SU-DHL-6 (cell line): ENCODE measurements around the gene EFNA5.

Source experiments
- H2AFZ ChIP-seq: fragments of 200-600 bp; sonication (generic); 2 replicates; pipeline ENCODE4 v1.6.1; 2014; ENCODE audit warnings: low read depth, mild to moderate bottlenecking, moderate library complexity, mixed read lengths, antibody characterized with exemption, low read length; ENCODE audit not compliant: severe bottlenecking
- H3F3A ChIP-seq: fragments of 200-600 bp; shearing (Covaris generic); 2 replicates; pipeline ENCODE4 v1.6.0; 2016; ENCODE audit warnings: antibody characterized with exemption, mild to moderate bottlenecking; ENCODE audit not compliant: insufficient read depth
- H3K27ac ChIP-seq: fragments of 200-600 bp; sonication (generic); 2 replicates; pipeline ENCODE4 v1.5.1; 2016; ENCODE audit warnings: low read depth, mild to moderate bottlenecking, low read length, moderate library complexity, mixed read lengths
- H3K27me3 ChIP-seq: fragments of 200-600 bp; sonication (generic), shearing (Covaris generic); 2 replicates; pipeline ENCODE4 v1.6.0; 2014; ENCODE audit warnings: mild to moderate bottlenecking, low read length
- H3K36me3 ChIP-seq: fragments of 200-600 bp; sonication (generic); 2 replicates; pipeline ENCODE4 v1.6.1; 2014; ENCODE audit warnings: mild to moderate bottlenecking, low read length, mixed read lengths
- H3K4me2 ChIP-seq: fragments of 300-600, 200-600 bp; shearing (Covaris generic), sonication (generic); 2 replicates; pipeline ENCODE4 v1.6.0; 2014; ENCODE audit warnings: low read length, low read depth, mild to moderate bottlenecking; ENCODE audit not compliant: poor library complexity, severe bottlenecking
- H3K4me3 ChIP-seq: fragments of 200-600 bp; sonication (generic); 2 replicates; pipeline ENCODE4 v1.5.1; 2014; ENCODE audit warnings: antibody characterized with exemption, low read length, mild to moderate bottlenecking, mixed read lengths; ENCODE audit not compliant: insufficient read depth, poor library complexity, severe bottlenecking
- H3K79me2 ChIP-seq: fragments of 200-600 bp; sonication (generic); 2 replicates; pipeline ENCODE4 v1.6.1; 2014; ENCODE audit warnings: mild to moderate bottlenecking, low read length, moderate library complexity; ENCODE audit not compliant: insufficient read depth
- H3K9ac ChIP-seq: fragments of 200-600 bp; sonication (generic); 2 replicates; pipeline ENCODE4 v1.7.0; 2014; ENCODE audit warnings: mild to moderate bottlenecking, low read length
- H3K9me2 ChIP-seq: fragments of 200-600 bp; sonication (generic); replicated peaks from 2 replicates; pipeline ENCODE4 v1.6.1; 2014; ENCODE audit warnings: low read length; ENCODE audit not compliant: insufficient read depth
- H3K9me3 ChIP-seq: fragments of 200-600 bp; sonication (generic); 2 replicates; pipeline ENCODE4 v1.6.1; 2014; ENCODE audit warnings: low read length, mixed read lengths; ENCODE audit not compliant: insufficient read depth
- H4K20me1 ChIP-seq: fragments of 200-600 bp; sonication (generic); 2 replicates; pipeline ENCODE4 v1.6.1; 2014; ENCODE audit warnings: low read depth, mild to moderate bottlenecking, antibody characterized with exemption, low read length, moderate library complexity, mixed read lengths
- CTCF ChIP-seq: fragments of 200-600 bp; sonication (generic); IDR thresholded peaks from one replicate; pipeline ENCODE4 v1.5.1; 2017; ENCODE audit warnings: antibody characterized with exemption, mild to moderate bottlenecking, low read length, moderate library complexity; ENCODE audit not compliant: insufficient read depth, poor library complexity, severe bottlenecking
- EZH2phosphoT487 ChIP-seq: fragments of 200-600 bp; sonication (generic), shearing (Covaris generic); conservative IDR thresholded peaks from 2 replicates; pipeline ENCODE4 v1.6.1; 2018; ENCODE audit warnings: mild to moderate bottlenecking, antibody characterized with exemption, low read length, moderate library complexity, mixed read lengths

Gene EFNA5

GRCh38 chr5:107633171-107633901 lies 37.4 kb downstream of the EFNA5 start:
- no peak overlapping the region for H3K4me2 ChIP-seq
- no peak overlapping the region for H3K27ac ChIP-seq
- no peaks in the 10 kb centered on the region for H3K79me2 ChIP-seq
- H2AFZ ChIP-seq, result peak overlapping the region; percentile 50
- H3F3A ChIP-seq, result no peaks in the 10 kb centered on the region
- H3K4me3 ChIP-seq, result no peak overlapping the region
- no peaks in the 10 kb centered on the region for H4K20me1 ChIP-seq
- H3K27me3 ChIP-seq, result no peaks in the 10 kb centered on the region
- H3K9ac ChIP-seq, result no peak overlapping the region
- H3K36me3 ChIP-seq, result no peaks in the 10 kb centered on the region
- TF ChIP-seq CTCF (no peak), EZH2phosphoT487 (no peak)
- no peaks in the 10 kb centered on the region for H3K9me2 ChIP-seq
- H3K9me3 ChIP-seq, result no peaks in the 10 kb centered on the region

DNA sequence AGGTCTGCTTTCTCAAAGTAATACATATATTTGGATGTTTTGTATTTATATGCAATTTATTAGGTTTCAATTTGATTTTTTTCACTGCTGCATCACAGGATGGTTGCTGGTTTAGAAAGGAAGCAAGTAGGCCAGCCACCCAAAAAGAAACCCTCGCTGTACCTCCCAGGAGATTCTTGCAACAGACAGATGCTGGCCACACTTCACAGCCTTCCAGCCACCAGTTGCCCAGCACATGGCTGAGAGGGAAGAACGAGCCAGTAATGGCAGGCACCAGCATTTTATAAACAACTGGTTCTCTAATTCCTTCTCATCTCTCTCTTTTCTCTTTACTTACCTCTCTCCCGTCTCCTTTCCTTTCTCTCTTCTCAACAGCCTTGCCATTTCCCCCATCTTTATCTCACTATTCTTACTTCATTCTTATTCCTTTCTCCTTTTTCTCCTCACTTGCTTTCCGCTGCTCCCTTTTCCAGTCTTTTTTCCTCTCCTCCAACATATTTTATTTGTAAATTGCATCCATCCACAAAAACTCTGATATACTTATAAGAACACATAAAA lies 38.9 kb downstream of the EFNA5 start:
- no peaks in the 10 kb centered on the region for H3F3A ChIP-seq
- TF ChIP-seq CTCF (no peak), EZH2phosphoT487 (no peak)
- no peaks in the 10 kb centered on the region for H3K9me3 ChIP-seq
- H4K20me1 ChIP-seq, result no peaks in the 10 kb centered on the region
- H2AFZ ChIP-seq, result peak overlapping the region; percentile 45
- no peak overlapping the region for H3K9ac ChIP-seq
- no peak overlapping the region for H3K4me2 ChIP-seq
- no peaks in the 10 kb centered on the region for H3K79me2 ChIP-seq
- no peak overlapping the region for H3K4me3 ChIP-seq
- H3K27me3 ChIP-seq, result no peaks in the 10 kb centered on the region
- H3K9me2 ChIP-seq, result no peaks in the 10 kb centered on the region
- H3K27ac ChIP-seq, result no peak overlapping the region
- H3K36me3 ChIP-seq, result no peaks in the 10 kb centered on the region

- Histone ChIP-seq H3K36me3 (no peaks in the 10 kb centered on the region), H3K79me2 (no peaks in the 10 kb centered on the region), H3K4me2 (no peak overlapping the region), H3K9me3 (no peaks in the 10 kb centered on the region), H3K9ac (no peak overlapping the region), H2AFZ (no peak overlapping the region), H3K9me2 (no peaks in the 10 kb centered on the region), H3K27ac (no peak overlapping the region), H4K20me1 (no peaks in the 10 kb centered on the region), H3K4me3 (no peak overlapping the region), H3F3A (no peaks in the 10 kb centered on the region), H3K27me3 (no peaks in the 10 kb centered on the region)
- TF ChIP-seq CTCF (no peak), EZH2phosphoT487 (no peak)
Measured at GRCh38 chr5:107630184-107630583, 40.6 kb downstream of the EFNA5 start.
